PC-3 (cell line): ENCODE measurements around the gene RRBP1. TPM values are rescaled to one million over a fixed set of nuclear protein-coding genes. Genes with fewer than 3 reads are reported as not detected.
A peak's percentile ranks its signal among the peaks of the same experiment; 100 is the strongest.

Experiments used
- ATAC-seq: fragments of 200-7000 bp; cut with Tn5 transposase; 2 replicates; pipeline ENCODE4 v1.9.1; 2020; ENCODE audit warnings: mild to moderate bottlenecking, moderate library complexity
- BruUV-seq: library from RNA; stranded (reverse); fragments of 400-500 nt; replicated peaks from 2 replicates; lab custom pipeline; 2021; lab: Mats Ljungman, UMichigan
- CTCF ChIA-PET: fragments of 300-600 bp; sonication (Branson Sonifier 250); formaldehyde crosslinking; loops from one replicate; lab custom pipeline; 2022; ENCODE audit warnings: antibody characterized with exemption; lab: Charles Lee
- POLR2A ChIA-PET: fragments of 300-600 bp; sonication (Branson Sonifier 250); formaldehyde crosslinking; loops from one replicate; lab custom pipeline; 2022; ENCODE audit warnings: antibody characterized with exemption; ENCODE audit not compliant: unreplicated experiment; lab: Charles Lee
- DNase-seq: peaks from one replicate; pipeline ENCODE4 v3.0.0-alpha.2; 2015
- H2AFZ ChIP-seq: fragments of 300-600 bp; sonication (generic); 2 replicates; pipeline ENCODE4 v1.6.0; 2016; ENCODE audit warnings: antibody characterized with exemption, low read length
- H3F3A ChIP-seq: fragments of 300-600 bp; sonication (generic); one replicate; pipeline ENCODE4 v1.6.0; 2017; ENCODE audit warnings: antibody characterized with exemption, low read length, control low read depth, mild to moderate bottlenecking; ENCODE audit not compliant: unreplicated experiment
- H3K27ac ChIP-seq: fragments of 300-600 bp; sonication (generic); 2 replicates; pipeline ENCODE4 v1.5.1; 2016; ENCODE audit warnings: mild to moderate bottlenecking, low read length
- H3K27me3 ChIP-seq: fragments of 300-600 bp; sonication (generic); 2 replicates; pipeline ENCODE4 v1.6.1; 2016; ENCODE audit warnings: low read length, mixed read lengths
- H3K36me3 ChIP-seq: fragments of 300-600 bp; sonication (generic); 2 replicates; pipeline ENCODE4 v1.6.1; 2016; ENCODE audit warnings: low read depth, mixed run types, low read length, mixed read lengths
- H3K4me1 ChIP-seq: fragments of 300-600 bp; sonication (generic); 2 replicates; pipeline ENCODE4 v1.5.1; 2016; ENCODE audit warnings: low read length; ENCODE audit not compliant: insufficient read depth
- H3K4me2 ChIP-seq: fragments of 300-600 bp; sonication (generic); 2 replicates; pipeline ENCODE4 v1.6.0; 2016; ENCODE audit warnings: low read length
- H3K4me3 ChIP-seq: fragments of 300-600 bp; sonication (generic); 2 replicates; pipeline ENCODE4 v1.5.1; 2016; ENCODE audit warnings: mild to moderate bottlenecking, low read length, mixed read lengths
- H3K79me2 ChIP-seq: fragments of 300-600 bp; sonication (generic); 2 replicates; pipeline ENCODE4 v1.6.1; 2017; ENCODE audit warnings: low read length, mixed read lengths
- H3K9ac ChIP-seq: fragments of 300-600 bp; sonication (generic); 2 replicates; pipeline ENCODE4 v1.6.0; 2016; ENCODE audit warnings: mild to moderate bottlenecking, low read length
- H3K9me2 ChIP-seq: fragments of 300-600 bp; sonication (generic); replicated peaks from 2 replicates; pipeline ENCODE4 v1.6.1; 2016; ENCODE audit warnings: mixed run types, low read length, mixed read lengths
- H3K9me3 ChIP-seq: fragments of 300-600 bp; sonication (generic); 2 replicates; pipeline ENCODE4 v1.6.1; 2016; ENCODE audit warnings: low read length, mixed read lengths
- H4K20me1 ChIP-seq: fragments of 300-600 bp; sonication (generic); 2 replicates; pipeline ENCODE4 v1.6.1; 2016; ENCODE audit warnings: low read length, mixed read lengths
- CTCF ChIP-seq: fragments of 300-600 bp; sonication (generic); conservative IDR thresholded peaks from 2 replicates; pipeline ENCODE4 v1.5.1; 2017; ENCODE audit warnings: antibody characterized with exemption, low read depth, mild to moderate bottlenecking, low read length
- EZH2 ChIP-seq: fragments of 300-600 bp; sonication (generic); IDR thresholded peaks from one replicate; pipeline ENCODE4 v1.6.1; 2017; ENCODE audit warnings: antibody characterized with exemption, mild to moderate bottlenecking, low read length; ENCODE audit not compliant: unreplicated experiment
- EZH2phosphoT487 ChIP-seq: fragments of 300-600 bp; sonication (generic); IDR thresholded peaks from 2 replicates; pipeline ENCODE4 v1.6.1; 2018; ENCODE audit warnings: mild to moderate bottlenecking, antibody characterized with exemption, low read length, borderline replicate concordance
- intact Hi-C: fragments of 100-400 bp; cut with micrococcal nuclease; formaldehyde crosslinking; loops from 2 replicates; pipeline ENCODE4 v1.9.0; 2023
- total RNA-seq: library from RNA; depleted of rRNA; stranded (reverse); fragments of >200 nt; gene quantifications from 2 replicates; pipeline ENCODE4 v1.2.3, GENCODE V29; 2014

The RRBP1 gene
- total RNA-seq, 1 experiment from 2014 or later: 176 TPM

- H3K4me3 ChIP-seq: peak overlapping the region; percentile 97
- H3K4me1 ChIP-seq: peaks cover 29% of the 10 kb centered on the region
- H3K27me3 ChIP-seq: no peaks in the 10 kb centered on the region
- H3K9me3 ChIP-seq: no peaks in the 10 kb centered on the region
- H3K36me3 ChIP-seq: peaks cover 2% of the 10 kb centered on the region; the same call in 1 of the 2 replicates
- no peak overlapping the region for H3K27ac ChIP-seq
- H3K79me2 ChIP-seq: peaks cover 74% of the 10 kb centered on the region
- peak overlapping the region; percentile 96 for H3K9ac ChIP-seq
- no peaks in the 10 kb centered on the region for H3K9me2 ChIP-seq
- peaks cover 52% of the 10 kb centered on the region for H4K20me1 ChIP-seq
- intact Hi-C loops: no loop called here
- H3K4me2 ChIP-seq: peak overlapping the region; percentile 94
- DNase-seq: no peak
- CTCF ChIA-PET: interaction anchor here (1.3 kb wide), 1 partner anchor 34 kb away, joined by 8 read pairs; no protein-coding TSS in a partner anchor
- no peak for ATAC-seq
- no peaks in the 10 kb centered on the region for H3F3A ChIP-seq
- TF ChIP-seq CTCF (no peak), EZH2phosphoT487 (no peak), EZH2 (no peak)
- POLR2A ChIA-PET: interaction anchor here (0.5 to 1.1 kb wide), 4 partner anchors 12 to 394 kb away, joined by 3 to 8 read pairs (median 5); no protein-coding TSS in a partner anchor
- no TSS peak for BruUV-seq
- no peak overlapping the region for H2AFZ ChIP-seq
Observed at GRCh38 chr20:17571153-17571527, 110.9 kb downstream of the RRBP1 start.

- Histone ChIP-seq H2AFZ (no peak overlapping the region), H3K27me3 (no peaks in the 10 kb centered on the region), H3K4me3 (peak overlapping the region; percentile 97), H3K4me2 (peak overlapping the region; percentile 94), H4K20me1 (peaks cover 46% of the 10 kb centered on the region), H3K27ac (peak overlapping the region; percentile 89), H3K9me3 (no peaks in the 10 kb centered on the region), H3K4me1 (peaks cover 31% of the 10 kb centered on the region), H3K9me2 (no peaks in the 10 kb centered on the region), H3K79me2 (peaks cover 68% of the 10 kb centered on the region), H3K9ac (peak overlapping the region; percentile 96), H3K36me3 (no peaks in the 10 kb centered on the region; the same call in 1 of the 2 replicates), H3F3A (no peaks in the 10 kb centered on the region)
- ChIA-PET POLR2A (interaction anchor here (0.5 to 1.1 kb wide), 11 partner anchors 11 to 842 kb away, joined by 3 to 26 read pairs (median 4); partner anchors contain the start of gene BFSP1), CTCF (interaction anchor here (0.8 to 1.3 kb wide), 3 partner anchors 13 to 65 kb away, joined by 3 to 8 read pairs (median 3); no protein-coding TSS in a partner anchor)
- peak; percentile 21 for ATAC-seq
- DNase-seq: peak; percentile 49
- TSS peak; percentile 32 for BruUV-seq
- intact Hi-C loops: no loop called here
- TF ChIP-seq CTCF (peak; percentile 32; the same call in 1 of the 2 replicates), EZH2 (no peak), EZH2phosphoT487 (no peak)
Observed at GRCh38 chr20:17570347-17571152, 111.5 kb downstream of the RRBP1 start.
